WTC11 (cell line): Measurements from ENCODE around the gene NELL1.

Experiments
- ATF1 ChIP-seq: sonication (generic); formaldehyde crosslinking; IDR thresholded peaks from 2 replicates; pipeline ENCODE4 v1.8.1; 2023; ENCODE audit warnings: mild to moderate bottlenecking, moderate library complexity, missing genetic modification reagents
- CREM ChIP-seq: sonication (generic); formaldehyde crosslinking; IDR thresholded peaks from 2 replicates; pipeline ENCODE4 v1.8.1; 2022; ENCODE audit warnings: mild to moderate bottlenecking, missing genetic modification reagents, moderate library complexity
- ELF4 ChIP-seq: sonication (generic); formaldehyde crosslinking; IDR thresholded peaks from 2 replicates; pipeline ENCODE4 v1.8.1; 2022; ENCODE audit warnings: low read depth, mild to moderate bottlenecking, moderate library complexity, missing genetic modification reagents
- NR3C1 ChIP-seq: sonication (generic); formaldehyde crosslinking; conservative IDR thresholded peaks from 2 replicates; pipeline ENCODE4 v1.8.1; 2023; ENCODE audit warnings: low read depth, mild to moderate bottlenecking, missing genetic modification reagents
- TEAD4 ChIP-seq: sonication (generic); formaldehyde crosslinking; IDR thresholded peaks from 2 replicates; pipeline ENCODE4 v1.8.0; 2022; ENCODE audit warnings: mild to moderate bottlenecking, missing genetic modification reagents
- ZNF263 ChIP-seq: sonication (generic); formaldehyde crosslinking; IDR thresholded peaks from 2 replicates; pipeline ENCODE4 v1.8.1; 2022; ENCODE audit warnings: low read depth, mild to moderate bottlenecking, moderate library complexity, missing genetic modification reagents
- ZNF416 ChIP-seq: fragments of 250-450 bp; sonication (Bioruptor Pico); IDR thresholded peaks from 2 replicates; pipeline ENCODE4 v1.9.0; 2021; ENCODE audit warnings: mild to moderate bottlenecking, inconsistent platforms
- ZNF671 ChIP-seq: fragments of 250-450 bp; sonication (Bioruptor Pico); IDR thresholded peaks from 2 replicates; pipeline ENCODE4 v1.8.0; 2021; ENCODE audit warnings: mild to moderate bottlenecking
- TF ChIP-seq, protein P1 (sequence below): sonication (generic); formaldehyde crosslinking; IDR thresholded peaks from 2 replicates; pipeline ENCODE4 v1.8.0; 2022; ENCODE audit warnings: mild to moderate bottlenecking, missing genetic modification reagents
- TF ChIP-seq, protein P2 (sequence below): fragments of 200-600 bp; IDR thresholded peaks from 2 replicates; pipeline ENCODE4 v1.8.0; 2022; ENCODE audit warnings: antibody characterized with exemption
- TF ChIP-seq, protein P3 (sequence below): sonication (generic); formaldehyde crosslinking; IDR thresholded peaks from 2 replicates; pipeline ENCODE4 v1.8.1; 2023; ENCODE audit warnings: mild to moderate bottlenecking, missing genetic modification reagents, moderate library complexity
- TF ChIP-seq, protein P4 (sequence below): sonication (generic); formaldehyde crosslinking; IDR thresholded peaks from 2 replicates; pipeline ENCODE4 v1.8.0; 2022; ENCODE audit warnings: mild to moderate bottlenecking, missing genetic modification reagents
- TF ChIP-seq, protein P5 (sequence below): sonication (generic); formaldehyde crosslinking; IDR thresholded peaks from 2 replicates; pipeline ENCODE4 v1.8.1; 2022; ENCODE audit warnings: mild to moderate bottlenecking, missing genetic modification reagents, moderate library complexity, borderline replicate concordance

DNA sequence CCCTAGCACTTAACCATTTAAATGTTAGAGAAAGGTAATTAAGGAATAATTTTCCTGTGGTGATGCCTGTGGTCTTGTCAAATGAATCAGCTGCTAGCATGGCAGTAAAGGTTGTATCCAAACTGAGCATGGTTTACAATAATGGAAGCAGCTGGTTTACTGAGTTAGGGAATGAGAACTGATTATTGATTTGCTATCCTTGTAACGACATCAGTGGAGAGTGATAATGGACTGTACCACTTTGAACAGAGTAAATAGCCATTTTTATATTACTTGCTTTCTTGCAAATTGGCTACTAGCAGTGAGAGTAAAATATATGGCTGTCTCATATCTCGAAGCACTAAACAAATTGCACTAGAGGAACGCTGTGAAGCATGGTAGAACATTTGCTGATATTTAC lies 934.5 kb downstream of the NELL1 start:
- no peak for TF ChIP-seq ELF4 (CRISPR knock-in tag)
- TF ChIP-seq, protein P1, sequence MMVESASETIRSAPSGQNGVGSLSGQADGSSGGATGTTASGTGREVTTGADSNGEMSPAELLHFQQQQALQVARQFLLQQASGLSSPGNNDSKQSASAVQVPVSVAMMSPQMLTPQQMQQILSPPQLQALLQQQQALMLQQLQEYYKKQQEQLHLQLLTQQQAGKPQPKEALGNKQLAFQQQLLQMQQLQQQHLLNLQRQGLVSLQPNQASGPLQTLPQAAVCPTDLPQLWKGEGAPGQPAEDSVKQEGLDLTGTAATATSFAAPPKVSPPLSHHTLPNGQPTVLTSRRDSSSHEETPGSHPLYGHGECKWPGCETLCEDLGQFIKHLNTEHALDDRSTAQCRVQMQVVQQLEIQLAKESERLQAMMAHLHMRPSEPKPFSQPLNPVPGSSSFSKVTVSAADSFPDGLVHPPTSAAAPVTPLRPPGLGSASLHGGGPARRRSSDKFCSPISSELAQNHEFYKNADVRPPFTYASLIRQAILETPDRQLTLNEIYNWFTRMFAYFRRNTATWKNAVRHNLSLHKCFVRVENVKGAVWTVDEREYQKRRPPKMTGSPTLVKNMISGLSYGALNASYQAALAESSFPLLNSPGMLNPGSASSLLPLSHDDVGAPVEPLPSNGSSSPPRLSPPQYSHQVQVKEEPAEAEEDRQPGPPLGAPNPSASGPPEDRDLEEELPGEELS: no peak
- TF ChIP-seq, protein P2, sequence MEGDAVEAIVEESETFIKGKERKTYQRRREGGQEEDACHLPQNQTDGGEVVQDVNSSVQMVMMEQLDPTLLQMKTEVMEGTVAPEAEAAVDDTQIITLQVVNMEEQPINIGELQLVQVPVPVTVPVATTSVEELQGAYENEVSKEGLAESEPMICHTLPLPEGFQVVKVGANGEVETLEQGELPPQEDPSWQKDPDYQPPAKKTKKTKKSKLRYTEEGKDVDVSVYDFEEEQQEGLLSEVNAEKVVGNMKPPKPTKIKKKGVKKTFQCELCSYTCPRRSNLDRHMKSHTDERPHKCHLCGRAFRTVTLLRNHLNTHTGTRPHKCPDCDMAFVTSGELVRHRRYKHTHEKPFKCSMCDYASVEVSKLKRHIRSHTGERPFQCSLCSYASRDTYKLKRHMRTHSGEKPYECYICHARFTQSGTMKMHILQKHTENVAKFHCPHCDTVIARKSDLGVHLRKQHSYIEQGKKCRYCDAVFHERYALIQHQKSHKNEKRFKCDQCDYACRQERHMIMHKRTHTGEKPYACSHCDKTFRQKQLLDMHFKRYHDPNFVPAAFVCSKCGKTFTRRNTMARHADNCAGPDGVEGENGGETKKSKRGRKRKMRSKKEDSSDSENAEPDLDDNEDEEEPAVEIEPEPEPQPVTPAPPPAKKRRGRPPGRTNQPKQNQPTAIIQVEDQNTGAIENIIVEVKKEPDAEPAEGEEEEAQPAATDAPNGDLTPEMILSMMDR: no peak
- TF ChIP-seq ZNF263 (CRISPR knock-in tag): no peak
- no peak for TF ChIP-seq ZNF416 (CRISPR knock-in tag)
- TF ChIP-seq ZNF671 (CRISPR knock-in tag): no peak
- TF ChIP-seq, protein P3, sequence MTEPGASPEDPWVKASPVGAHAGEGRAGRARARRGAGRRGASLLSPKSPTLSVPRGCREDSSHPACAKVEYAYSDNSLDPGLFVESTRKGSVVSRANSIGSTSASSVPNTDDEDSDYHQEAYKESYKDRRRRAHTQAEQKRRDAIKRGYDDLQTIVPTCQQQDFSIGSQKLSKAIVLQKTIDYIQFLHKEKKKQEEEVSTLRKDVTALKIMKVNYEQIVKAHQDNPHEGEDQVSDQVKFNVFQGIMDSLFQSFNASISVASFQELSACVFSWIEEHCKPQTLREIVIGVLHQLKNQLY: no peak
- no peak for TF ChIP-seq TEAD4 (CRISPR knock-in tag)
- TF ChIP-seq NR3C1: no peak
- TF ChIP-seq, protein P4, sequence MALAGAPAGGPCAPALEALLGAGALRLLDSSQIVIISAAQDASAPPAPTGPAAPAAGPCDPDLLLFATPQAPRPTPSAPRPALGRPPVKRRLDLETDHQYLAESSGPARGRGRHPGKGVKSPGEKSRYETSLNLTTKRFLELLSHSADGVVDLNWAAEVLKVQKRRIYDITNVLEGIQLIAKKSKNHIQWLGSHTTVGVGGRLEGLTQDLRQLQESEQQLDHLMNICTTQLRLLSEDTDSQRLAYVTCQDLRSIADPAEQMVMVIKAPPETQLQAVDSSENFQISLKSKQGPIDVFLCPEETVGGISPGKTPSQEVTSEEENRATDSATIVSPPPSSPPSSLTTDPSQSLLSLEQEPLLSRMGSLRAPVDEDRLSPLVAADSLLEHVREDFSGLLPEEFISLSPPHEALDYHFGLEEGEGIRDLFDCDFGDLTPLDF (CRISPR knock-in tag): no peak
- TF ChIP-seq, protein P5, sequence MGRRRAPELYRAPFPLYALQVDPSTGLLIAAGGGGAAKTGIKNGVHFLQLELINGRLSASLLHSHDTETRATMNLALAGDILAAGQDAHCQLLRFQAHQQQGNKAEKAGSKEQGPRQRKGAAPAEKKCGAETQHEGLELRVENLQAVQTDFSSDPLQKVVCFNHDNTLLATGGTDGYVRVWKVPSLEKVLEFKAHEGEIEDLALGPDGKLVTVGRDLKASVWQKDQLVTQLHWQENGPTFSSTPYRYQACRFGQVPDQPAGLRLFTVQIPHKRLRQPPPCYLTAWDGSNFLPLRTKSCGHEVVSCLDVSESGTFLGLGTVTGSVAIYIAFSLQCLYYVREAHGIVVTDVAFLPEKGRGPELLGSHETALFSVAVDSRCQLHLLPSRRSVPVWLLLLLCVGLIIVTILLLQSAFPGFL: no peak
- TF ChIP-seq CREM: no peak
- no peak for TF ChIP-seq ATF1 (CRISPR knock-in tag)
